ENCODE data around the gene CCDC159. TPM values are rescaled to one million over a fixed set of nuclear protein-coding genes. Genes with fewer than 3 reads are reported as not detected.

Gene CCDC159
- total and polyA plus RNA-seq, 2 of the 13 experiments (the other 11 are each of a cell fraction or from before 2014, with no cell fraction given): 1.7 to 6.3 TPM

DNA sequence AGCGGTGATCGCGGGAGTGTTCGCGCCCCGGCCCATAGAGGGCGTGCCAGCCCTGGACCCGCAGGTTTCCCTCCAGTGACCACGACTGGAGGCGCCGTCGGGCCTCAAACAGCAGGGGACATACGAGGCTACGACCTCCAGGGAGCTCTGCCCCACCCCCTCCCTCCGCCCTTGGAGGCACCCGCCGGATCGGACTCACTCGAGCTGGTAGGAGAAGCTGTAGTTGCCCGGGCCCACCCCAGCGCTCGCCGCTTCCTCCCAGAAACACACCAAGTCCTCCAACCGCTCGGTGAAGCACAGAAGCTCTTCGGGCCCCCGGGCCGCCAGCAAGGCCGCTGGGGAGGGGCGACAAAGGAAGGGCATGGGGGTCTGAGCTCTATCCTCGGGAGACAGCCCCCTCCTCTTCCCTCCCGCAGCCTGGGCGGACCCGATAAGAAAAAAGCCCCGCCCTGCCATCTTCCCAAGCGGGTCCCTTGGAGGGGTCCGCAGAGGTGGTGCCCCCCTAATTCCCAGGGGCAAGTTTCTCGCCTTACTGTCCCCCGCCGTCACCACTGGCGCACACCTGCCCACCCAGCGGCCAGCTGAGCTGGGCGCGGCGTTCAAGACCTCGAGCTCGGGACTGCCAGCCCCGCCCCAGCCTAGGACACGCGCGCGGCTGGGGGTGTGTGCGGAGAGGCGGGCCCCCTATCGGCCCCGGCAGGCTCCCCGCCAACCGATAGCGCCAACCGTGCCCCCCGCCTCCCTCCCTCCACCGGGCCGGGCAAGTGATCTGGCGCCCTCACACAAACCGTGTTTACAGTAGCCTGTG, 36.8 kb downstream of the CCDC159 start (continued):
- TF ChIP-seq MAF1 (CRISPR knock-in tag; IDR thresholded peaks at IDR 0.05; ENCODE audit: borderline replicate concordance): 0 out of 2 replicates have a peak, but pooled peaks have one; percentile 11
- TF ChIP-seq ZNF34 (CRISPR knock-in tag; IDR thresholded peaks at IDR 0.05; ENCODE audit: borderline replicate concordance): no peak
- TF ChIP-seq ADNP (CRISPR knock-in tag; IDR thresholded peaks at IDR 0.05): peak; percentile 91
- TF ChIP-seq HES4 (CRISPR knock-in tag; IDR thresholded peaks at IDR 0.05; ENCODE audit: borderline replicate concordance): peak; percentile 33; the same call in 1 of the 2 replicates
- TF ChIP-seq YEATS4 (CRISPR knock-in tag; IDR thresholded peaks at IDR 0.05; ENCODE audit: borderline replicate concordance): peak; percentile 26
- TF ChIP-seq THAP7 (CRISPR knock-in tag; IDR thresholded peaks at IDR 0.05): 0 out of 2 replicates have a peak, but pooled peaks have one; percentile 58
- TF ChIP-seq HDAC1 (CRISPR knock-in tag; IDR thresholded peaks at IDR 0.05): peak; percentile 40; the same call in 1 of the 2 replicates
- TF ChIP-seq RAD21 (CRISPR knock-in tag; IDR thresholded peaks at IDR 0.05): peak; percentile 74
- no peak for TF ChIP-seq HNRNPLL (IDR thresholded peaks at IDR 0.05; ENCODE audit: low read depth, low read length, poor library complexity, severe bottlenecking)
- peak; percentile 51; the same call in 1 of the 2 replicates for TF ChIP-seq SP2 (CRISPR knock-in tag; IDR thresholded peaks at IDR 0.05)
- TF ChIP-seq, protein P1, sequence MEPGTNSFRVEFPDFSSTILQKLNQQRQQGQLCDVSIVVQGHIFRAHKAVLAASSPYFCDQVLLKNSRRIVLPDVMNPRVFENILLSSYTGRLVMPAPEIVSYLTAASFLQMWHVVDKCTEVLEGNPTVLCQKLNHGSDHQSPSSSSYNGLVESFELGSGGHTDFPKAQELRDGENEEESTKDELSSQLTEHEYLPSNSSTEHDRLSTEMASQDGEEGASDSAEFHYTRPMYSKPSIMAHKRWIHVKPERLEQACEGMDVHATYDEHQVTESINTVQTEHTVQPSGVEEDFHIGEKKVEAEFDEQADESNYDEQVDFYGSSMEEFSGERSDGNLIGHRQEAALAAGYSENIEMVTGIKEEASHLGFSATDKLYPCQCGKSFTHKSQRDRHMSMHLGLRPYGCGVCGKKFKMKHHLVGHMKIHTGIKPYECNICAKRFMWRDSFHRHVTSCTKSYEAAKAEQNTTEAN (CRISPR knock-in tag; conservative IDR thresholded peaks at IDR 0.05): no peak
- TF ChIP-seq ZNF280B (CRISPR knock-in tag; IDR thresholded peaks at IDR 0.05; ENCODE audit: borderline replicate concordance): no peak
- TF ChIP-seq NFE2 (CRISPR knock-in tag; IDR thresholded peaks at IDR 0.05): no peak
- TF ChIP-seq, protein P2, sequence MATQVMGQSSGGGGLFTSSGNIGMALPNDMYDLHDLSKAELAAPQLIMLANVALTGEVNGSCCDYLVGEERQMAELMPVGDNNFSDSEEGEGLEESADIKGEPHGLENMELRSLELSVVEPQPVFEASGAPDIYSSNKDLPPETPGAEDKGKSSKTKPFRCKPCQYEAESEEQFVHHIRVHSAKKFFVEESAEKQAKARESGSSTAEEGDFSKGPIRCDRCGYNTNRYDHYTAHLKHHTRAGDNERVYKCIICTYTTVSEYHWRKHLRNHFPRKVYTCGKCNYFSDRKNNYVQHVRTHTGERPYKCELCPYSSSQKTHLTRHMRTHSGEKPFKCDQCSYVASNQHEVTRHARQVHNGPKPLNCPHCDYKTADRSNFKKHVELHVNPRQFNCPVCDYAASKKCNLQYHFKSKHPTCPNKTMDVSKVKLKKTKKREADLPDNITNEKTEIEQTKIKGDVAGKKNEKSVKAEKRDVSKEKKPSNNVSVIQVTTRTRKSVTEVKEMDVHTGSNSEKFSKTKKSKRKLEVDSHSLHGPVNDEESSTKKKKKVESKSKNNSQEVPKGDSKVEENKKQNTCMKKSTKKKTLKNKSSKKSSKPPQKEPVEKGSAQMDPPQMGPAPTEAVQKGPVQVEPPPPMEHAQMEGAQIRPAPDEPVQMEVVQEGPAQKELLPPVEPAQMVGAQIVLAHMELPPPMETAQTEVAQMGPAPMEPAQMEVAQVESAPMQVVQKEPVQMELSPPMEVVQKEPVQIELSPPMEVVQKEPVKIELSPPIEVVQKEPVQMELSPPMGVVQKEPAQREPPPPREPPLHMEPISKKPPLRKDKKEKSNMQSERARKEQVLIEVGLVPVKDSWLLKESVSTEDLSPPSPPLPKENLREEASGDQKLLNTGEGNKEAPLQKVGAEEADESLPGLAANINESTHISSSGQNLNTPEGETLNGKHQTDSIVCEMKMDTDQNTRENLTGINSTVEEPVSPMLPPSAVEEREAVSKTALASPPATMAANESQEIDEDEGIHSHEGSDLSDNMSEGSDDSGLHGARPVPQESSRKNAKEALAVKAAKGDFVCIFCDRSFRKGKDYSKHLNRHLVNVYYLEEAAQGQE (IDR thresholded peaks at IDR 0.05; ENCODE audit: borderline replicate concordance in 1 of 2, low read depth in 1 of 2, low read length in 2 of 2): no peak
- no peak for TF ChIP-seq CAMTA2 (CRISPR knock-in tag; IDR thresholded peaks at IDR 0.05; ENCODE audit: borderline replicate concordance)
- TF ChIP-seq, protein P3, sequence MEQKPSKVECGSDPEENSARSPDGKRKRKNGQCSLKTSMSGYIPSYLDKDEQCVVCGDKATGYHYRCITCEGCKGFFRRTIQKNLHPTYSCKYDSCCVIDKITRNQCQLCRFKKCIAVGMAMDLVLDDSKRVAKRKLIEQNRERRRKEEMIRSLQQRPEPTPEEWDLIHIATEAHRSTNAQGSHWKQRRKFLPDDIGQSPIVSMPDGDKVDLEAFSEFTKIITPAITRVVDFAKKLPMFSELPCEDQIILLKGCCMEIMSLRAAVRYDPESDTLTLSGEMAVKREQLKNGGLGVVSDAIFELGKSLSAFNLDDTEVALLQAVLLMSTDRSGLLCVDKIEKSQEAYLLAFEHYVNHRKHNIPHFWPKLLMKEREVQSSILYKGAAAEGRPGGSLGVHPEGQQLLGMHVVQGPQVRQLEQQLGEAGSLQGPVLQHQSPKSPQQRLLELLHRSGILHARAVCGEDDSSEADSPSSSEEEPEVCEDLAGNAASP (CRISPR knock-in tag; IDR thresholded peaks at IDR 0.05; ENCODE audit: borderline replicate concordance): peak; percentile 64; the same call in 1 of the 2 replicates
- TF ChIP-seq ZNF331 (CRISPR knock-in tag; IDR thresholded peaks at IDR 0.05): peak; percentile 41; the same call in 1 of the 2 replicates
- peak; percentile 30 for TF ChIP-seq SAP130 (CRISPR knock-in tag; IDR thresholded peaks at IDR 0.05; ENCODE audit: low read depth)
- TF ChIP-seq ZNF766 (CRISPR knock-in tag; IDR thresholded peaks at IDR 0.05; ENCODE audit: borderline replicate concordance): 0 out of 2 replicates have a peak, but pooled peaks have one; percentile 46
- TF ChIP-seq MXI1 (IDR thresholded peaks at IDR 0.05; ENCODE audit: borderline replicate concordance, low read depth, low read length): peak; percentile 32; the same call in 1 of the 3 replicates
